ENCODE results near the gene SLC51A. TPM values are rescaled to one million over a fixed set of nuclear protein-coding genes. Genes with fewer than 3 reads are reported as not detected.

Gene SLC51A
- total and polyA plus RNA-seq, 2 of the 8 experiments (the other 6 are each of a cell fraction or from before 2014, with no cell fraction given): 6.3 to 9.8 TPM

DNA sequence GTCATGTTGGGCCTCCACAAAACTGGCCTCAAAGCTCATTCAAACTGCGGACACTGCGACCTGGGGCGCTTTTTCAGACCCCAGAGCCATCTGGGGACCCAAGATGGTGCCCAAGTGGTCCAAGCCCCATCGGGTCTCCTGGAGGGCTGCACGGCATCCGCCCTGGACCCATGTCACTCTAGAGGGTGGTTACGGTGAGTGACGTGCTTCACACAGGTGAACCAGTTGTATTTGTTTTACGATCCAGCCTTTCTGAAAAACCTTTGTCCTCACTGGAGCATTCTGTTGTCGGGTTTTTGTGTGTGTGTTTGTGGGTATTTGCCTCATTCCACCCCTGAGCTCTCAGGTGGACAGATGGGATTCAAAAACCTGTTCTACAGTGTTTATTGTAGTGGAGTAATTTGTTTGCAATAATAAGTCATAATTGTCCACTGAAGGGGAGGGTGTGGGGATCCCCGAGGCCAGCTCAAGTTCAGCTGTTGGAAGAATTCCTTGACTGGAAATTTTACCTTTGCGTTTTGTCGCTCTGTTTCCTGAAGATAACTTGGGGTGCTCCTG lies 1.9 kb downstream of the SLC51A start (continued):
- no peak for TF ChIP-seq YY1 (IDR thresholded peaks at IDR 0.05; ENCODE audit: low read depth, low read length)
- TF ChIP-seq USF2 (IDR thresholded peaks at IDR 0.05; ENCODE audit: low read length): no peak
